HepG2 (cell line): ENCODE data around the gene BCAS4. TPM values are rescaled to one million over a fixed set of nuclear protein-coding genes. Genes with fewer than 3 reads are reported as not detected.
A peak's percentile ranks its signal among the peaks of the same experiment; 100 is the strongest.

Source experiments
- ATAC-seq: fragments of 200-7000 bp; cut with Tn5 transposase; 3 replicates; pipeline ENCODE4 v1.9.1; 2020; ENCODE audit warnings: mild to moderate bottlenecking, moderate library complexity
- BruUV-seq: library from RNA; stranded (reverse); fragments of 400-500 nt; replicated peaks from 2 replicates; lab custom pipeline; 2021; lab: Mats Ljungman, UMichigan
- CTCF ChIA-PET: fragments of 300-600 bp; formaldehyde crosslinking; extraction: SDS; loops from one replicate; lab custom pipeline; 2021; ENCODE audit warnings: low total read pairs, inconsistent platforms, low intra/inter-chr PET ratio; lab: Yijun Ruan, JAX
- POLR2A ChIA-PET: fragments of 350-600 bp; sonication (Branson Sonifier 250); formaldehyde crosslinking; loops from one replicate; lab custom pipeline; 2020; ENCODE audit warnings: antibody characterized with exemption, inconsistent platforms; lab: Yijun Ruan, JAX
- DNase-seq: peaks from one replicate; pipeline ENCODE4 v3.0.0-alpha.2; 2015; ENCODE audit warnings: low spot score
- FAIRE-seq: peaks from 3 replicates; lab custom pipeline; 2011; peaks lifted over from hg19 to GRCh38; lab: Jason Lieb, UNC
- H2AFZ ChIP-seq: one replicate; pipeline ENCODE4 v1.6.1; 2011; ENCODE audit warnings: low read length, inconsistent platforms
- H3K27ac ChIP-seq: fragments of 300-600 bp; 3 replicates; pipeline ENCODE4 v1.8.0; 2011; ENCODE audit warnings: mixed run types, mild to moderate bottlenecking, mixed read lengths, low read length, inconsistent platforms; ENCODE audit not compliant: insufficient read depth; ENCODE audit errors: extremely low read length
- H3K27me3 ChIP-seq, 2 experiments: fragments of 200-600 bp in 1 of 2; 2 replicates in 1 of 2; 3 replicates in 1 of 2; pipeline versions ENCODE4 v1.6.0 to v1.8.0; 2011; ENCODE audit warnings: low read length in 2 of 2, mild to moderate bottlenecking in 2 of 2, moderate library complexity in 2 of 2, inconsistent platforms in 1 of 2; ENCODE audit not compliant: insufficient read depth in 2 of 2, control insufficient read depth in 1 of 2
- H3K36me3 ChIP-seq, 2 experiments: fragments of 200-600 bp in 1 of 2; replicated peaks in 1 of 2; 2 replicates in 1 of 2; 3 replicates in 1 of 2; pipeline versions ENCODE4 v1.5.1 to v1.8.0; 2011; ENCODE audit warnings: low read length in 2 of 2, inconsistent platforms in 1 of 2; ENCODE audit not compliant: insufficient read depth in 2 of 2, control insufficient read depth in 1 of 2
- H3K4me1 ChIP-seq: 2 replicates; pipeline ENCODE4 v1.5.1; 2012; ENCODE audit warnings: low read length, inconsistent platforms; ENCODE audit not compliant: insufficient read depth
- H3K4me2 ChIP-seq: 2 replicates; pipeline ENCODE4 v1.6.0; 2011; ENCODE audit warnings: low read depth, low read length, inconsistent platforms
- H3K4me3 ChIP-seq, 3 experiments: fragments of 200-600 bp in 1 of 3; sonication (generic), shearing (Covaris generic) in 1 of 3; replicated peaks in 1 of 3; 2 replicates each; pipeline ENCODE4 v1.5.1; 2011 to 2016; ENCODE audit warnings: low read length in 3 of 3, inconsistent platforms in 2 of 3, low read depth in 2 of 3, mild to moderate bottlenecking in 2 of 3, control low read depth in 1 of 3, mixed read lengths in 1 of 3; ENCODE audit not compliant: insufficient read depth in 1 of 3
- H3K79me2 ChIP-seq: one replicate; pipeline ENCODE4 v1.6.1; 2011; ENCODE audit warnings: low read length, inconsistent platforms; ENCODE audit not compliant: insufficient read depth
- H3K9ac ChIP-seq: 2 replicates; pipeline ENCODE4 v1.6.0; 2011; ENCODE audit warnings: mild to moderate bottlenecking, low read depth, low read length, inconsistent platforms; ENCODE audit not compliant: insufficient read depth
- H3K9me3 ChIP-seq: 2 replicates; pipeline ENCODE4 v1.5.1; 2012; ENCODE audit warnings: mild to moderate bottlenecking, low read length
- H4K20me1 ChIP-seq: 2 replicates; pipeline ENCODE4 v1.6.0; 2011; ENCODE audit warnings: inconsistent platforms, mild to moderate bottlenecking, low read length, moderate library complexity; ENCODE audit not compliant: insufficient read depth
- ATF4 ChIP-seq, 2 experiments: fragments of 450-650 bp in 1 of 2; sonication (generic) in 1 of 2; formaldehyde crosslinking; IDR thresholded peaks; 2 replicates each; pipeline versions ENCODE4 v1.5.0 to v1.8.0; 2020 to 2022; ENCODE audit warnings: mild to moderate bottlenecking in 1 of 2, missing genetic modification reagents in 1 of 2
- ATF7 ChIP-seq, 2 experiments: fragments of 450-650 bp in 1 of 2; sonication (generic) in 1 of 2; formaldehyde crosslinking in 1 of 2; IDR thresholded peaks; 2 replicates each; pipeline versions ENCODE4 v1.4.0 to v1.6.1; 2016 to 2020; ENCODE audit warnings: antibody characterized with exemption in 1 of 2, mild to moderate bottlenecking in 1 of 2, missing genetic modification reagents in 1 of 2
- CEBPB ChIP-seq: IDR thresholded peaks from 2 replicates; pipeline ENCODE4 v1.6.1; 2011; ENCODE audit warnings: low read depth, low read length, improper control_type of control experiment, borderline replicate concordance
- CEBPG ChIP-seq: IDR thresholded peaks from 2 replicates; pipeline ENCODE4 v1.6.1; 2016
- NPAS2 ChIP-seq: sonication (generic); formaldehyde crosslinking; IDR thresholded peaks from 2 replicates; pipeline ENCODE4 v1.8.0; 2022; ENCODE audit warnings: mild to moderate bottlenecking, missing genetic modification reagents, borderline replicate concordance
- RBM22 ChIP-seq: fragments of 200-400 bp; formaldehyde crosslinking; optimal IDR thresholded peaks from 2 replicates; pipeline ENCODE3; 2017; ENCODE audit warnings: mild to moderate bottlenecking, low read length, moderate library complexity
- SMYD3 ChIP-seq: sonication (generic); formaldehyde crosslinking; IDR thresholded peaks from 2 replicates; pipeline ENCODE4 v1.8.1; 2023; ENCODE audit warnings: mild to moderate bottlenecking, missing genetic modification reagents
- TBX3 ChIP-seq: fragments of 450-650 bp; IDR thresholded peaks from 2 replicates; pipeline ENCODE4 v1.6.1; 2017; ENCODE audit warnings: antibody characterized with exemption, mild to moderate bottlenecking, inconsistent platforms, borderline replicate concordance
- ZBTB3 ChIP-seq: sonication (generic); formaldehyde crosslinking; IDR thresholded peaks from 2 replicates; pipeline ENCODE4 v1.4.0; 2020; ENCODE audit warnings: low read depth, mild to moderate bottlenecking, moderate library complexity, missing genetic modification reagents, borderline replicate concordance
- ZNF12 ChIP-seq: sonication (generic); formaldehyde crosslinking; IDR thresholded peaks from 2 replicates; pipeline ENCODE4 v1.5.0; 2020; ENCODE audit warnings: missing genetic modification reagents
- ZNF160 ChIP-seq: sonication (generic); formaldehyde crosslinking; IDR thresholded peaks from 2 replicates; pipeline ENCODE4 v1.8.0; 2022; ENCODE audit warnings: mild to moderate bottlenecking, inconsistent platforms, missing genetic modification reagents
- WGBS: methylation state at CpG from one replicate; pipeline ENCODE4 v1.1.6; 2017; ENCODE audit warnings: low lambda C conversion rate; 5-methylcytosine and 5-hydroxymethylcytosine counted together
- in situ Hi-C: cut with HindIII; loops from 2 replicates; pipeline ENCODE4 v1.10.0; 2017; ENCODE audit warnings: low pct_unique_long_range_greater_than_20kb; ENCODE audit not compliant: extremely low pct_ligation_motif_present
- intact Hi-C: fragments of 100-400 bp; cut with micrococcal nuclease; formaldehyde crosslinking; loops from one replicate; pipeline ENCODE4 v1.10.0; 2022; ENCODE audit not compliant: unreplicated experiment
- polyA plus RNA-seq, 8 experiments: library from polyadenylated mRNA; depleted of rRNA in 3 of 8; stranded (reverse) in 7 of 8; unstranded in 1 of 8; fragments of >200 nt; fragmentation: Illumina TruSeq in 4 of 8; extraction: Trizol in 4 of 8; gene quantifications; 2 replicates each; pipeline versions ENCODE4 v1.2.1 to v1.2.3, GENCODE V29; 2011 to 2016; ENCODE audit warnings: low read depth in 4 of 8, missing spikeins in 1 of 8, mixed read lengths in 1 of 8; ENCODE audit not compliant: insufficient read depth in 1 of 8
- total RNA-seq, 5 experiments: library from RNA; depleted of rRNA; stranded (reverse); fragments of >200 nt; fragmentation: Illumina TruSeq; extraction: Trizol; gene quantifications; 2 replicates each; pipeline ENCODE4 v1.2.3, GENCODE V29; 2016; ENCODE audit warnings: low read depth in 1 of 5

Gene BCAS4
- total and polyA plus RNA-seq, 2 of the 13 experiments (the other 11 are each of a cell fraction or from before 2014, with no cell fraction given), result 7.2 to 8.0 TPM

GRCh38 chr20:50898475-50898874, 103.6 kb downstream of the BCAS4 start:
- BruUV-seq, result no TSS peak
- 100% methylated on average over 1 of the region's 1 CpG for WGBS
- ChIA-PET CTCF (no interaction called here), POLR2A (interaction anchor here (1.1 to 1.5 kb wide), 2 partner anchors 30 to 80 kb away, joined by 3 read pairs; no protein-coding TSS in a partner anchor)
- Histone ChIP-seq H3K27me3 (no peaks in the 10 kb centered on the region), H4K20me1 (peaks cover 14% of the 10 kb centered on the region), H3K36me3 (peaks cover 25 to 71% of the 10 kb centered on the region in 2 experiments), H3K79me2 (peaks cover 9% of the 10 kb centered on the region), H3K9me3 (no peaks in the 10 kb centered on the region), H3K4me3 (no peak overlapping the region), H3K27ac (no peak overlapping the region), H2AFZ (no peak overlapping the region), H3K4me1 (peaks cover 26% of the 10 kb centered on the region), H3K9ac (no peak overlapping the region), H3K4me2 (no peak overlapping the region)
- no peak for FAIRE-seq
- TF ChIP-seq ZNF160 (CRISPR knock-in tag) (no peak), ZBTB3 (CRISPR knock-in tag) (no peak), TBX3 (peak; percentile 14; the same call in 1 of the 2 replicates), CEBPG (CRISPR knock-in tag) (peak; percentile 66), ZNF12 (CRISPR knock-in tag) (peak; percentile 87), RBM22 (peak; percentile 38), SMYD3 (CRISPR knock-in tag) (no peak), NPAS2 (CRISPR knock-in tag) (no peak), ATF7 (IDR thresholded peaks at IDR 0.05) (peak; percentile 69), ATF7 (CRISPR knock-in tag; IDR thresholded peaks at IDR 0.05) (no peak), ATF4 (CRISPR knock-in tag; IDR thresholded peaks at IDR 0.05) (peak in 1 of 2 experiments; percentile 86; a peak in 2 of 4 replicates), CEBPB (peak; percentile 78; the same call in 1 of the 2 replicates)
- ATAC-seq, result no peak
- no peak for DNase-seq
- intact Hi-C loops (no loop called here), in situ Hi-C loops (no loop called here)
